ENCODE data around the gene DEF6.
"Not testable (repeated sequence)": the region's sequence is repeated elsewhere in the genome, so short reads cannot be mapped to it uniquely, and the experiment has no call there.

DEF6 gene

DNA sequence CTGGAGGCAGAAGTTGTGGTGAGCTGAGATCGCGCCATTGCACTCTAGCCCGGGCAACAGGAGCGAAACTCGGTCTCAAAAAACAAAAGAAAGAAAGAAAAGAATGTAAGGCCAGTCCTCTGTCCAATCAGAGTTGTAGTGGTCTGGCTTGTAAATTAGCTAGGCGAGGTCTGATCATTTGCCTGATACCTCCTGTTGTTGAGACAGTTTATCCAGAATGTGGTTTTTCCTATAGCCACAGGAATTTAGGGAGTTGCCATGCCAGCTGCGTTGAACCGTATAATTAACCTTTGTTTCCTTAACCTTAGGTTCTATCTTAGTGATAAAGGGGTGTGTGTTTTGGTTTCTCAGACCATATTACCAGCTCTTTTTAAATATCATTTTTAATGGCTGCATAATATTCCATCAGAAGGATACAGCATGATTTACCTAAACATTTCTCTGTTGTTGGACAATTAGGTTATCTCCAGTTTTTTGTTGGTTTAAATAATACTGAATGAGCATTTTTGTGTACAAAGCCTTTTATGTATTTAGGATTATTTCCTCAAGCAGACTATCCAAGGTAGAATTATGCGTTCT is 33.0 kb downstream of the DEF6 start:
- Histone ChIP-seq H3K36me3 (peaks cover 13% of the 10 kb centered on the region), H3K27me3 (no peaks in the 10 kb centered on the region), H3K4me3 (ENCODE audit: low read depth in 1 of 2, low read length in 1 of 2) (no peak overlapping the region), H3K4me1 (ENCODE audit: control insufficient read depth in 1 of 2, insufficient read depth in 1 of 2, low read depth in 1 of 2, low read length in 1 of 2) (peaks cover 8 to 11% of the 10 kb centered on the region in 2 experiments), H3K27ac (no peak overlapping the region), H3K9me3 (no peaks in the 10 kb centered on the region)
- TF ChIP-seq, protein P1, sequence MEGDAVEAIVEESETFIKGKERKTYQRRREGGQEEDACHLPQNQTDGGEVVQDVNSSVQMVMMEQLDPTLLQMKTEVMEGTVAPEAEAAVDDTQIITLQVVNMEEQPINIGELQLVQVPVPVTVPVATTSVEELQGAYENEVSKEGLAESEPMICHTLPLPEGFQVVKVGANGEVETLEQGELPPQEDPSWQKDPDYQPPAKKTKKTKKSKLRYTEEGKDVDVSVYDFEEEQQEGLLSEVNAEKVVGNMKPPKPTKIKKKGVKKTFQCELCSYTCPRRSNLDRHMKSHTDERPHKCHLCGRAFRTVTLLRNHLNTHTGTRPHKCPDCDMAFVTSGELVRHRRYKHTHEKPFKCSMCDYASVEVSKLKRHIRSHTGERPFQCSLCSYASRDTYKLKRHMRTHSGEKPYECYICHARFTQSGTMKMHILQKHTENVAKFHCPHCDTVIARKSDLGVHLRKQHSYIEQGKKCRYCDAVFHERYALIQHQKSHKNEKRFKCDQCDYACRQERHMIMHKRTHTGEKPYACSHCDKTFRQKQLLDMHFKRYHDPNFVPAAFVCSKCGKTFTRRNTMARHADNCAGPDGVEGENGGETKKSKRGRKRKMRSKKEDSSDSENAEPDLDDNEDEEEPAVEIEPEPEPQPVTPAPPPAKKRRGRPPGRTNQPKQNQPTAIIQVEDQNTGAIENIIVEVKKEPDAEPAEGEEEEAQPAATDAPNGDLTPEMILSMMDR (IDR thresholded peaks at IDR 0.05) = no peak

DNA sequence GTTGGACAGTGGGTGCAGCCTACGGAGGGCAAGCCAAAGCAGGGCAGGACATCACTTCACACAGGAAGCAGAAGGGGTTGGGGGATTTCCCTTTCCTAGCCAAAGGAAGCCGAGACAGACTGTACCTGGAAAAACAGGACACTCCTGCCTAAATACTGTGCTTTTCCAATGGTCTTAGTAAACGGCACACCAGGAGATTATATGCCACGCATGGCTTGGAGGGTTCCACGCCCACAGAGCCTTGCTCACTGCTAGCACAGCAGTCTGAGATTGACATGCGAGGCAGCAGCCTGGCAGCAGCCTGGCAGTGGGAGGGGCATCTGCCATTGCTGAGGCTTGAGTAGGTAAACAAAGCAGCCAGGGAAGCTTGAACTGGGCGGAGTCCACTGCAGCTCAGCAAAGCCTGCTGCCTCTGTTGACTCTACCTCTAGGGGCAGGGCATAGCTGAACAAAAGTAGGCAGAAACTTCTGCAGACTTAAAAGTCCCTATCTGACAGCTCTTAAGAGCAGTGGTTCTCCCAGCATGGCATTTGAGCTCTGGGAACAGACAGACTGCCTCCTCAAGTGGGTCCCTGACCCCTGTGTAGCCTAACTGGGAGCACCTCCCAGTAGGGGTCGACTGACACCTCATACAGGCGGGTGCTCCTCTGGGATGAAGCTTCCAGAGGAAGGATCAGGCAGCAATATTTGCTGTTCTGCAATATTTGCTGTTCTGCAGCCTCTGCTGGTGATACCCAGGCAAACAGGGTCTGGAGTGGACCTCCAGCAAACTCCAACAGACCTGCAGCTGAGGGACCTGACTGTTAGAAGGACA is 34.7 kb downstream of the DEF6 start:
- H3K4me3 ChIP-seq (ENCODE audit: low read depth in 1 of 2, low read length in 1 of 2); H3K4me1 ChIP-seq (ENCODE audit: control insufficient read depth in 1 of 2, insufficient read depth in 1 of 2, low read depth in 1 of 2, low read length in 1 of 2); H3K27ac ChIP-seq; H3K9me3 ChIP-seq; H3K27me3 ChIP-seq: not testable (repeated sequence)
- H3K36me3 ChIP-seq = peaks cover 12% of the 10 kb centered on the region

DNA sequence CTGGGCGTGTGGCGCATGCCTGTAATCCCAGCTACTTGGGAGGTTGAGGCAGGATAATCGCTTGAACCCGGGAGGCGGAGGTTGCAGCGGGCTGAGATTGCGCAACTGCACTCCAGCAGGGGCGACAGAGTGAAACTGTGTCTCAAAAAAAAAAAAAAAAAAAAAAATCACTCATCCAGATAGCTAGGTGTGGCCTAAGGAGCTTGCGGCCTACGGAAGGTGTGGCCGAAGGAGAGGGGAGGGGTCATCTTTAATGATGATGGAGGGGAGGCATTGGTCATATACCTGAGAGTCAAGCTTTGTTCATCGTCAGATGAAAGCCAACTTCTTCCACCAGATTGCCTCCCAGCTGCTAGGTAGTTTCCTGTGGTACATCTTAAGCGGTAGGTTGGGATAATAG is 43.9 kb downstream of the DEF6 start:
- H3K9me3 ChIP-seq = no peaks in the 10 kb centered on the region
- TF ChIP-seq, protein P1 (IDR thresholded peaks at IDR 0.05) = no peak
- H3K36me3 ChIP-seq = no peaks in the 10 kb centered on the region
- H3K27me3 ChIP-seq = peaks cover 17% of the 10 kb centered on the region
- H3K4me1 ChIP-seq (ENCODE audit: control insufficient read depth in 1 of 2, insufficient read depth in 1 of 2, low read depth in 1 of 2, low read length in 1 of 2) = peaks cover 15 to 18% of the 10 kb centered on the region in 2 experiments
- peak overlapping the region; percentile 73 for H3K27ac ChIP-seq
- no peak overlapping the region for H3K4me3 ChIP-seq (ENCODE audit: low read depth in 1 of 2, low read length in 1 of 2)

DNA sequence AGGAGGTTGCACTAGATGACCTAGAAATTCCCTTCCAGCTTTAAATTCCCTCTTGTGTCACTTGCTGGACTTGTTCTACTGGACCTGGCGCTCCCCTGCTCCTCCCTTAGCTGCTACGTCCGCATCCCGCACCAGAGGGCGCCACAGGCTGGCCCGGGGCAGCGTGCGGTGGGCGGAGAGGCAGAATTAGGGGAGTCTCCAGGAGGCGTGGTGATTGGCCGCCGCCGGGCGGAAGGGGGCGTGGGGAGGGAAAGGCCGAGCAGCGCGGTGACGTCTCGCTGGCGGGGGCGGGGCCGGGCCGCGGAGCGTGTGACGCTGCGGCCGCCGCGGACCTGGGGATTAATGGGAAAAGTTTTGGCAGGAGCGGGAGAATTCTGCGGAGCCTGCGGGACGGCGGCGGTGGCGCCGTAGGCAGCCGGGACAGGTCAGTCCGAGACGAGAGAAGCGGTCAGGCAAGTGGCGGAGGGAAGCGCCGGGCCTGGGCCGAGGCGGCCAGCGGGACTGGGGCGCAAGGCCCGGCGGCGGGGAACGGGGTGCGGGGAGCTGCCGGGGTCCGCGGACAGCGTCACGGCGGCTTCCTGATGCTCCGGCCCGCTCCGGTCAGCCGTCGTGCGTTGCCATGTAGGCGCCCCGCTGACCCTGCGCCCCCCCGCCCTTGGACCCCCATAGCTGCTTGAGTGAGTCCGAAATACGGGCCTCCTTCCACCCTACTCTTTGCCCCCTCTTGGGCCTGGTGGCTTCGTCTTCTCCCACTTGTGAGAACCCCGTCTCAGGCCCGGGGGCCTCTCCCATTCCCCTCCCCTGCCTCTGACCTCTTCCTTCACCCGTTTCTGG is 44.9 kb downstream of the DEF6 start, which contains the start of gene PPARD:
Gene PPARD (plus strand): TSS at position 301 of the 834 bp plus-strand sequence. CDS start 68,530 bp downstream, outside the sequence.
- Histone ChIP-seq H3K4me1 (ENCODE audit: control insufficient read depth in 1 of 2, insufficient read depth in 1 of 2, low read depth in 1 of 2, low read length in 1 of 2) (peaks cover 15 to 18% of the 10 kb centered on the region in 2 experiments), H3K4me3 (ENCODE audit: low read depth in 1 of 2, low read length in 1 of 2) (peak within 1 kb of the TSS; percentile 84 to 87), H3K36me3 (peaks cover 4% of the 10 kb centered on the region), H3K9me3 (no peaks in the 10 kb centered on the region), H3K27ac (peak within 1 kb of the TSS; percentile 73), H3K27me3 (peaks cover 17% of the 10 kb centered on the region)
- TF ChIP-seq, protein P1 (IDR thresholded peaks at IDR 0.05) = peak; percentile 100

DNA sequence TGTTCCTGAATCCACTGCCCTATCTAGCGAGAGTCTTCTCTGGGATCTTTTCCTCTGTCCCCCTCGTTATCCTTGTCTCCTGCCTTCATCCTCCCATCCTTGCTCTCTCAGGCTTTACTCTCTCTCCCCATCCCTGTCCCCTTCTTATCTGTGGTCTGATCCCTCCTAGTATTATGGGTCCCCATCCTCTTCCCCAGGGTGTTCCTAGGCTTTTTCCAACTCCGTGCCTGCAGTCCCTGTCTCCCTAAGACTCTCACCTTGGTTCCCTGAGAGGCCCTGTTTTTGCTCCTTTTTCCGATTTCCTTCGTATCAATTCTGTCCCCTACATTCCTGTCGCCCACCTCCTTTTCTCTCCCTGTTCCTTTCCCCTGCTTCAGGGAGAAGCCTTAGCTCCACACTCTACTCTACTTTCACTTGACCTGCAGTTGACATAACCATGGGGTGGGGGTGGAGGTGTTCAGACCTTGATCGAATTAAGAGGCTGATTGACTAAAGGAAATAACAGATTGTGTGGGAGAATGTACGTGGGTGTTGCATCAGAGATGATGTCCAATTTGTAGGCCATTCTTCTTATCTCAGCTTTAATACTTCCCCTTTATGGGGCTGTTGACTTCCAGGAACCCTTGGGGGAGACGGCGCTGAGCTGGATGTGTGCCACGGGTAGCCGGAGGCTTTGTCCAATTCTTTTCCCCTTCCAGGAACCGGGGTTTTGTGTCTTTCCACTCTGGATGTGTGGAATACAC is 45.6 kb downstream of the DEF6 start:
- H3K9me3 ChIP-seq = no peaks in the 10 kb centered on the region
- TF ChIP-seq, protein P1 (IDR thresholded peaks at IDR 0.05) = no peak
- peaks cover 8% of the 10 kb centered on the region for H3K36me3 ChIP-seq
- peak overlapping the region; percentile 73 for H3K27ac ChIP-seq
- peaks cover 17% of the 10 kb centered on the region for H3K27me3 ChIP-seq
- peaks cover 15 to 18% of the 10 kb centered on the region in 2 experiments for H3K4me1 ChIP-seq (ENCODE audit: control insufficient read depth in 1 of 2, insufficient read depth in 1 of 2, low read depth in 1 of 2, low read length in 1 of 2)
- peak overlapping the region; percentile 84 to 87 for H3K4me3 ChIP-seq (ENCODE audit: low read depth in 1 of 2, low read length in 1 of 2)

Data from neutrophil (primary cell).